ENCODE data around the gene BICRA. TPM values are rescaled to one million over a fixed set of nuclear protein-coding genes. Genes with fewer than 3 reads are reported as not detected.

The BICRA gene
- total and polyA plus RNA-seq, 2 of the 4 experiments (the other 2 are of a cell fraction), result 1.8 to 3.5 TPM

- BruUV-seq (replicated peaks), result no TSS peak
- intact Hi-C loops (cut with micrococcal nuclease) (no loop called here), dilution Hi-C loops (cut with HindIII; ENCODE audit: low sequenced_read_pairs, unreplicated experiment) (no loop called here), in situ Hi-C loops (cut with MboI; ENCODE audit: low sequenced_read_pairs) (no loop called here)
- peaks cover 2% of the 10 kb centered on the region; the same call in 1 of the 2 replicates for H3K4me1 ChIP-seq (ENCODE audit: control insufficient read depth, insufficient read depth, low read length)
- ChIA-PET POLR2A (ENCODE audit: unreplicated experiment) (no interaction called here), CTCF (no interaction called here)
- no peaks in the 10 kb centered on the region for H3K27me3 ChIP-seq (ENCODE audit: control insufficient read depth, insufficient read depth, low read length)
- no peak for DNase-seq
- no peak overlapping the region for H3K56ac ChIP-seq (ENCODE audit: extremely low read depth, insufficient read depth, low read length)
- no peak overlapping the region for H2AFZ ChIP-seq (replicated peaks; ENCODE audit: low read length, poor library complexity)
- H3K14ac ChIP-seq (replicated peaks; ENCODE audit: low read depth, low read length), result no peak overlapping the region
- H3K4me3 ChIP-seq (ENCODE audit: insufficient read depth, low read depth, low read length), result no peak overlapping the region
- ATAC-seq (ENCODE audit: low read depth), result no peak
- no peak overlapping the region for H3K27ac ChIP-seq (ENCODE audit: insufficient read depth, low read length)
- H2BK15ac ChIP-seq (ENCODE audit: low read depth, low read length), result no peak overlapping the region
- H3K36me3 ChIP-seq (ENCODE audit: control insufficient read depth, insufficient read depth, low read length), result peaks cover 9% of the 10 kb centered on the region
- no peak overlapping the region for H2AK9ac ChIP-seq (replicated peaks; ENCODE audit: low read depth, low read length, poor library complexity)
- H3K79me1 ChIP-seq (ENCODE audit: low read depth in 1 of 2, low read length in 2 of 2), result peaks cover 44 to 89% of the 10 kb centered on the region in 2 experiments
- peaks cover 30% of the 10 kb centered on the region for H3K9me1 ChIP-seq (ENCODE audit: insufficient read depth, low read length)
- TF ChIP-seq RFX5 (IDR thresholded peaks at IDR 0.05; ENCODE audit: low read depth, low read length) (no peak), BHLHE40 (IDR thresholded peaks at IDR 0.05; ENCODE audit: low read depth, low read length) (no peak), SMC3 (IDR thresholded peaks at IDR 0.05; ENCODE audit: low read depth, low read length) (no peak), FOS (IDR thresholded peaks at IDR 0.05; ENCODE audit: low read depth, low read length) (no peak), MAFK (IDR thresholded peaks at IDR 0.05; ENCODE audit: low read depth, low read length) (no peak), NFE2L2 (IDR thresholded peaks at IDR 0.05; ENCODE audit: low read depth, low read length) (no peak), RCOR1 (IDR thresholded peaks at IDR 0.05; ENCODE audit: insufficient replicate concordance, low read length) (no peak), CEBPB (IDR thresholded peaks at IDR 0.05; ENCODE audit: low read depth, low read length) (no peak), MAZ (IDR thresholded peaks at IDR 0.05; ENCODE audit: borderline replicate concordance, low read depth, low read length) (no peak), ELK1 (IDR thresholded peaks at IDR 0.05; ENCODE audit: borderline replicate concordance, low read depth, low read length) (no peak), USF2 (IDR thresholded peaks at IDR 0.05; ENCODE audit: low read depth, low read length) (no peak), POLR2A (IDR thresholded peaks at IDR 0.05; ENCODE audit: low read depth, low read length) (no peak), MXI1 (IDR thresholded peaks at IDR 0.05; ENCODE audit: borderline replicate concordance, low read depth, low read length) (no peak), CHD1 (IDR thresholded peaks at IDR 0.05; ENCODE audit: low read depth, low read length) (no peak), RAD21 (IDR thresholded peaks at IDR 0.05; ENCODE audit: low read length) (no peak), CTCF (conservative IDR thresholded peaks at IDR 0.05; ENCODE audit: low read depth, low read length) (no peak)
- H2BK5ac ChIP-seq (ENCODE audit: low read depth, low read length, poor library complexity, severe bottlenecking), result no peak overlapping the region
- H3K9ac ChIP-seq (ENCODE audit: low read depth, low read length), result no peak overlapping the region
- no peak overlapping the region for H3K4ac ChIP-seq (ENCODE audit: low read depth, low read length)
- no peak overlapping the region for H2AK5ac ChIP-seq (ENCODE audit: low read depth, low read length)
- no peak overlapping the region for H2BK120ac ChIP-seq (ENCODE audit: low read depth, low read length)
- H3K18ac ChIP-seq (ENCODE audit: low read depth, low read length), result no peak overlapping the region
- H4K5ac ChIP-seq (ENCODE audit: low read depth, low read length), result no peak overlapping the region
- no peak overlapping the region for H3K4me2 ChIP-seq (ENCODE audit: low read depth, low read length)
- H4K91ac ChIP-seq (ENCODE audit: insufficient read depth, low read depth, low read length), result no peak overlapping the region
- H3K23ac ChIP-seq (ENCODE audit: low read depth, low read length), result no peak overlapping the region
- no peak overlapping the region for H4K8ac ChIP-seq (ENCODE audit: low read depth in 2 of 2, low read length in 2 of 2)
- WGBS, 2 experiments (ENCODE audit: extremely low coverage in 2 of 2, insufficient read length in 1 of 2), result 100% methylated on average over 1 of the region's 1 CpG; no CpG with 5 or more reads in 1 of the 2 experiments
- no peak overlapping the region for H2BK20ac ChIP-seq (ENCODE audit: low read depth, low read length)
- peaks cover 79% of the 10 kb centered on the region for H4K20me1 ChIP-seq (ENCODE audit: insufficient read depth, low read length)
- no peaks in the 10 kb centered on the region for H3K9me3 ChIP-seq (ENCODE audit: control insufficient read depth, insufficient read depth, low read length)
Observed at GRCh38 chr19:47644199-47644598, 35.3 kb downstream of the BICRA start.
